HEK293 (cell line): ENCODE data around the gene AP1S2.
"Not testable (repeated sequence)": the region's sequence is repeated elsewhere in the genome, so short reads cannot be mapped to it uniquely, and the experiment has no call there.

ENCODE experiments used
- CTCF ChIA-PET: fragments of 350-600 bp; formaldehyde crosslinking; extraction: SDS; loops from one replicate; lab custom pipeline; 2021; ENCODE audit warnings: antibody characterized with exemption; lab: Yijun Ruan, JAX
- POLR2A ChIA-PET: fragments of 300-600 bp; formaldehyde crosslinking; extraction: SDS; loops from one replicate; lab custom pipeline; 2020; ENCODE audit warnings: antibody characterized with exemption, inconsistent platforms; lab: Yijun Ruan, JAX
- H3K27ac ChIP-seq: fragments of 200-500 bp; sonication (Bioruptor generic); 2 replicates; pipeline ENCODE4 v1.5.1; 2014; ENCODE audit warnings: low read depth, low read length, control low read depth, inconsistent platforms; ENCODE audit errors: extremely low read depth
- H3K36me3 ChIP-seq, 2 experiments: fragments of 200-500 bp in 1 of 2; sonication (Bioruptor generic) in 1 of 2; 1 replicate in 1 of 2; 2 replicates in 1 of 2; pipeline ENCODE4 v1.5.1; 2014 to 2017; ENCODE audit warnings: inconsistent platforms in 2 of 2, low read length in 2 of 2; ENCODE audit not compliant: control insufficient read depth in 2 of 2, insufficient read depth in 1 of 2
- H3K4me1 ChIP-seq: fragments of 200-500 bp; sonication (Bioruptor generic); 2 replicates; pipeline ENCODE4 v1.5.1; 2014; ENCODE audit warnings: mild to moderate bottlenecking, low read length, inconsistent platforms; ENCODE audit not compliant: control insufficient read depth, insufficient read depth
- H3K4me3 ChIP-seq: 2 replicates; pipeline ENCODE4 v1.5.1; 2011; ENCODE audit warnings: low read depth, mild to moderate bottlenecking, control low read depth, low read length, moderate library complexity
- H3K9me3 ChIP-seq: fragments of 200-500 bp; sonication (Bioruptor generic); 2 replicates; pipeline ENCODE4 v1.5.1; 2014; ENCODE audit warnings: low read depth, low read length, inconsistent platforms; ENCODE audit not compliant: control insufficient read depth, insufficient read depth
- MZF1 ChIP-seq: fragments of 450-650 bp; formaldehyde crosslinking; IDR thresholded peaks from 2 replicates; pipeline ENCODE4 v1.5.1; 2017; ENCODE audit warnings: missing biosample characterization, missing genetic modification characterization, borderline replicate concordance
- PRDM2 ChIP-seq: fragments of 450-650 bp; formaldehyde crosslinking; IDR thresholded peaks from 2 replicates; pipeline ENCODE4 v1.5.1; 2016; ENCODE audit warnings: missing biosample characterization, missing genetic modification characterization, borderline replicate concordance
- RBAK ChIP-seq: fragments of 450-650 bp; formaldehyde crosslinking; IDR thresholded peaks from 2 replicates; pipeline ENCODE4 v1.5.1; 2016; ENCODE audit warnings: missing biosample characterization, missing genetic modification characterization
- SALL2 ChIP-seq: fragments of 450-650 bp; formaldehyde crosslinking; IDR thresholded peaks from 2 replicates; pipeline ENCODE4 v1.5.0; 2017; ENCODE audit warnings: missing biosample characterization, mild to moderate bottlenecking, missing genetic modification characterization, borderline replicate concordance
- SCRT1 ChIP-seq: fragments of 450-650 bp; formaldehyde crosslinking; IDR thresholded peaks from 2 replicates; pipeline ENCODE4 v1.5.1; 2016; ENCODE audit warnings: missing biosample characterization, missing genetic modification characterization, borderline replicate concordance
- SP3 ChIP-seq: fragments of 450-650 bp; formaldehyde crosslinking; IDR thresholded peaks from 2 replicates; pipeline ENCODE4 v1.5.1; 2016; ENCODE audit warnings: missing biosample characterization, missing genetic modification characterization
- ZBTB20 ChIP-seq: fragments of 450-650 bp; formaldehyde crosslinking; IDR thresholded peaks from 2 replicates; pipeline ENCODE4 v1.5.1; 2016; ENCODE audit warnings: missing biosample characterization, missing genetic modification characterization
- ZBTB6 ChIP-seq: fragments of 450-650 bp; formaldehyde crosslinking; IDR thresholded peaks from 2 replicates; pipeline ENCODE4 v1.5.1; 2017; ENCODE audit warnings: missing biosample characterization, missing genetic modification characterization
- ZNF114 ChIP-seq: fragments of 450-650 bp; formaldehyde crosslinking; IDR thresholded peaks from 2 replicates; pipeline ENCODE4 v1.5.0; 2017; ENCODE audit warnings: missing biosample characterization, missing genetic modification characterization
- ZNF132 ChIP-seq: fragments of 450-650 bp; formaldehyde crosslinking; IDR thresholded peaks from 2 replicates; pipeline ENCODE4 v1.5.1; 2017; ENCODE audit warnings: missing biosample characterization, missing genetic modification characterization, borderline replicate concordance
- ZNF16 ChIP-seq: fragments of 450-650 bp; formaldehyde crosslinking; IDR thresholded peaks from 2 replicates; pipeline ENCODE4 v1.5.1; 2016; ENCODE audit warnings: low read depth, missing biosample characterization, missing genetic modification characterization
- ZNF223 ChIP-seq: fragments of 450-650 bp; formaldehyde crosslinking; IDR thresholded peaks from 2 replicates; pipeline ENCODE4 v1.5.1; 2016; ENCODE audit warnings: missing biosample characterization, missing genetic modification characterization
- ZNF248 ChIP-seq: fragments of 450-650 bp; formaldehyde crosslinking; IDR thresholded peaks from 2 replicates; pipeline ENCODE4 v1.5.1; 2017; ENCODE audit warnings: missing biosample characterization, missing genetic modification characterization
- ZNF37A ChIP-seq: fragments of 450-650 bp; IDR thresholded peaks from 2 replicates; pipeline ENCODE4 v1.5.1; 2018; ENCODE audit warnings: missing biosample characterization, missing genetic modification characterization
- ZNF423 ChIP-seq: fragments of 450-650 bp; formaldehyde crosslinking; IDR thresholded peaks from 2 replicates; pipeline ENCODE4 v1.5.1; 2016; ENCODE audit warnings: missing biosample characterization, missing genetic modification characterization
- ZNF473 ChIP-seq: fragments of 450-650 bp; formaldehyde crosslinking; IDR thresholded peaks from 2 replicates; pipeline ENCODE4 v1.5.1; 2017; ENCODE audit warnings: missing biosample characterization, missing genetic modification characterization
- ZNF501 ChIP-seq: fragments of 450-650 bp; formaldehyde crosslinking; IDR thresholded peaks from 2 replicates; pipeline ENCODE4 v1.5.1; 2016; ENCODE audit warnings: missing biosample characterization, missing genetic modification characterization
- ZNF585B ChIP-seq: fragments of 450-650 bp; formaldehyde crosslinking; IDR thresholded peaks from 2 replicates; pipeline ENCODE4 v1.5.1; 2016; ENCODE audit warnings: missing biosample characterization, missing genetic modification characterization
- ZNF654 ChIP-seq: fragments of 450-650 bp; formaldehyde crosslinking; IDR thresholded peaks from 2 replicates; pipeline ENCODE4 v1.5.1; 2016; ENCODE audit warnings: low read depth, missing biosample characterization, missing genetic modification characterization
- ZNF791 ChIP-seq: fragments of 450-650 bp; formaldehyde crosslinking; IDR thresholded peaks from 2 replicates; pipeline ENCODE4 v1.5.1; 2016; ENCODE audit warnings: missing biosample characterization, missing genetic modification characterization
- ZNF792 ChIP-seq: fragments of 450-650 bp; formaldehyde crosslinking; IDR thresholded peaks from 2 replicates; pipeline ENCODE4 v1.5.1; 2016; ENCODE audit warnings: missing biosample characterization, missing genetic modification characterization
- ZNF843 ChIP-seq: fragments of 450-650 bp; formaldehyde crosslinking; IDR thresholded peaks from 2 replicates; pipeline ENCODE4 v1.5.1; 2016; ENCODE audit warnings: missing biosample characterization, missing genetic modification characterization
- TF ChIP-seq, protein P1 (sequence below): fragments of 450-650 bp; formaldehyde crosslinking; IDR thresholded peaks from 2 replicates; pipeline ENCODE4 v1.5.0; 2017; ENCODE audit warnings: missing biosample characterization, missing genetic modification characterization, borderline replicate concordance

AP1S2 gene

DNA sequence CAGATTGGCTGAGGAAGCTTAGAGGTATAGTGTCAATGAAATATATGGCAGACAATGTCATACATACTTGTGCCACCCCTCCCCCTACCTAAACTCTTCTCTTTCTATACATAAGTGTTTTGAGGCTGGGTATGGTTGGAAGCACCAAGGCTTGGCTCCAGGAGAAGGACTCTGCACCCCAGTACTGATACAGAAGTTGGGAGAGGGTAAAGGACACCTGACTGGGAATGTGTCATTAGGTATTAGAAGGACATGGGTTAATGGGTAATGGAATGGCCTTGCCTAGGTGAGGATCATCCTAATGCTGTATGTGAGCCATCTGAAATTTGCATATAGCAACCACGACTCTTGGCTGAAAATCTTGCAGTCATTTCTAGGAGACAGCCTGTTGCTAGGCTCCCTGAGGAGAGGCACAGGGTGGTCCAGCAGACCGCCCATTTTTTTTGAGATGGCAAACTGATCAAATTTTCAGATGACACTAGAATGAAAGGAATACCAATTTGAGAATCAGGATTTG lies 26.8 kb upstream of the AP1S2 start:
- no peaks in the 10 kb centered on the region for H3K36me3 ChIP-seq
- H3K4me3 ChIP-seq: no peak overlapping the region
- TF ChIP-seq ZNF248 (tag by site-specific recombination) (no peak), ZNF654 (no peak), SALL2 (tag by site-specific recombination) (no peak), ZBTB6 (tag by site-specific recombination) (no peak), ZNF16 (tag by site-specific recombination) (no peak), ZNF501 (tag by site-specific recombination) (no peak), ZNF37A (tag by site-specific recombination) (no peak), PRDM2 (tag by site-specific recombination) (no peak), ZNF585B (tag by site-specific recombination) (no peak), ZNF791 (tag by site-specific recombination) (no peak), SCRT1 (tag by site-specific recombination) (no peak), ZNF423 (tag by site-specific recombination) (no peak), ZNF843 (tag by site-specific recombination) (no peak), RBAK (tag by site-specific recombination) (no peak)
- ChIA-PET CTCF (no interaction called here), POLR2A (no interaction called here)
- H3K27ac ChIP-seq: no peak overlapping the region
- no peaks in the 10 kb centered on the region; the same call in 1 of the 2 replicates for H3K9me3 ChIP-seq
- no peaks in the 10 kb centered on the region for H3K4me1 ChIP-seq

GRCh38 chrX:15877914-15878313 lies 23.3 kb upstream of the AP1S2 start:
- H3K9me3 ChIP-seq, CTCF ChIA-PET, H3K4me3 ChIP-seq, H3K36me3 ChIP-seq, POLR2A ChIA-PET, H3K27ac ChIP-seq, H3K4me1 ChIP-seq: not testable (repeated sequence)

- CTCF ChIA-PET: interaction anchor here (0.8 kb wide), 1 partner anchor 31 kb away, joined by 3 read pairs; no protein-coding TSS in a partner anchor
- H3K9me3 ChIP-seq: no peaks in the 10 kb centered on the region
- no peak overlapping the region for H3K27ac ChIP-seq
- POLR2A ChIA-PET: no interaction called here
- H3K4me1 ChIP-seq: 0 out of 2 replicates have a peak, but pooled peaks cover 6% of the 10 kb centered on the region
- H3K4me3 ChIP-seq: no peak overlapping the region
- no peaks in the 10 kb centered on the region for H3K36me3 ChIP-seq
- TF ChIP-seq ZNF585B (tag by site-specific recombination): no peak
- no peak for TF ChIP-seq ZNF223 (tag by site-specific recombination)
- no peak for TF ChIP-seq ZBTB20
- TF ChIP-seq, protein P1, sequence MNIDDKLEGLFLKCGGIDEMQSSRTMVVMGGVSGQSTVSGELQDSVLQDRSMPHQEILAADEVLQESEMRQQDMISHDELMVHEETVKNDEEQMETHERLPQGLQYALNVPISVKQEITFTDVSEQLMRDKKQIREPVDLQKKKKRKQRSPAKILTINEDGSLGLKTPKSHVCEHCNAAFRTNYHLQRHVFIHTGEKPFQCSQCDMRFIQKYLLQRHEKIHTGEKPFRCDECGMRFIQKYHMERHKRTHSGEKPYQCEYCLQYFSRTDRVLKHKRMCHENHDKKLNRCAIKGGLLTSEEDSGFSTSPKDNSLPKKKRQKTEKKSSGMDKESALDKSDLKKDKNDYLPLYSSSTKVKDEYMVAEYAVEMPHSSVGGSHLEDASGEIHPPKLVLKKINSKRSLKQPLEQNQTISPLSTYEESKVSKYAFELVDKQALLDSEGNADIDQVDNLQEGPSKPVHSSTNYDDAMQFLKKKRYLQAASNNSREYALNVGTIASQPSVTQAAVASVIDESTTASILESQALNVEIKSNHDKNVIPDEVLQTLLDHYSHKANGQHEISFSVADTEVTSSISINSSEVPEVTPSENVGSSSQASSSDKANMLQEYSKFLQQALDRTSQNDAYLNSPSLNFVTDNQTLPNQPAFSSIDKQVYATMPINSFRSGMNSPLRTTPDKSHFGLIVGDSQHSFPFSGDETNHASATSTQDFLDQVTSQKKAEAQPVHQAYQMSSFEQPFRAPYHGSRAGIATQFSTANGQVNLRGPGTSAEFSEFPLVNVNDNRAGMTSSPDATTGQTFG: no peak
- no peak for TF ChIP-seq SP3 (tag by site-specific recombination)
- no peak for TF ChIP-seq ZNF792 (tag by site-specific recombination)
- TF ChIP-seq ZNF132 (tag by site-specific recombination): no peak
- no peak for TF ChIP-seq ZNF473
- TF ChIP-seq MZF1 (tag by site-specific recombination): no peak
- TF ChIP-seq ZNF114 (tag by site-specific recombination): no peak
Measured at GRCh38 chrX:15877380-15877779, 22.8 kb upstream of the AP1S2 start.
